H1 (cell line): ENCODE data around the gene TFF3. TPM values are rescaled to one million over a fixed set of nuclear protein-coding genes. Genes with fewer than 3 reads are reported as not detected.
A peak's percentile ranks its signal among the peaks of the same experiment; 100 is the strongest.

ENCODE experiments used
- CTCF ChIA-PET: fragments of 300-600 bp; sonication (Branson Sonifier 250); formaldehyde crosslinking; loops from one replicate; lab custom pipeline; 2021; ENCODE audit not compliant: partially characterized antibody; lab: Charles Lee
- POLR2A ChIA-PET: fragments of 300-600 bp; sonication (Branson Sonifier 250); formaldehyde crosslinking; loops from one replicate; lab custom pipeline; 2021; ENCODE audit warnings: inconsistent platforms; ENCODE audit not compliant: partially characterized antibody; lab: Charles Lee
- DNase-seq, 2 experiments: peaks; one replicate each; pipeline versions ENCODE4 v3.0.0 to v3.0.0-alpha.2; 2010 to 2022; ENCODE audit warnings: low spot score in 2 of 2, low read depth in 1 of 2, mixed read lengths in 1 of 2
- FAIRE-seq: peaks from 2 replicates; lab custom pipeline; 2011; peaks lifted over from hg19 to GRCh38; lab: Jason Lieb, UNC
- H2AFZ ChIP-seq: 2 replicates; pipeline ENCODE4 v1.8.1; 2012; ENCODE audit warnings: low read length, inconsistent platforms
- H2AK5ac ChIP-seq: 2 replicates; pipeline ENCODE4 v1.6.1; 2013; ENCODE audit warnings: low read depth, low read length
- H2BK120ac ChIP-seq: replicated peaks from 2 replicates; pipeline ENCODE3; 2013; ENCODE audit warnings: low read depth, low read length, inconsistent platforms
- H2BK12ac ChIP-seq: 2 replicates; pipeline ENCODE4 v1.6.1; 2013; ENCODE audit warnings: low read depth, low read length
- H2BK15ac ChIP-seq: 2 replicates; pipeline ENCODE4 v1.6.1; 2013; ENCODE audit warnings: low read length
- H2BK20ac ChIP-seq: 2 replicates; pipeline ENCODE4 v1.6.1; 2013; ENCODE audit warnings: low read length
- H2BK5ac ChIP-seq: 2 replicates; pipeline ENCODE4 v1.6.1; 2013; ENCODE audit warnings: low read depth, low read length
- H3K14ac ChIP-seq: 2 replicates; pipeline ENCODE4 v1.6.1; 2013; ENCODE audit warnings: inconsistent platforms; ENCODE audit not compliant: insufficient read length
- H3K18ac ChIP-seq: 2 replicates; pipeline ENCODE4 v1.6.1; 2013; ENCODE audit warnings: low read length; ENCODE audit errors: extremely low read depth
- H3K23ac ChIP-seq: 2 replicates; pipeline ENCODE4 v1.6.1; 2013; ENCODE audit warnings: inconsistent platforms; ENCODE audit not compliant: insufficient read length
- H3K23me2 ChIP-seq: 2 replicates; pipeline ENCODE4 v1.6.1; 2013; ENCODE audit warnings: low read depth, low read length
- H3K27ac ChIP-seq: 2 replicates; pipeline ENCODE4 v1.6.1; 2011; ENCODE audit warnings: low read depth, low read length, inconsistent platforms
- H3K27me3 ChIP-seq, 4 experiments: replicated peaks in 1 of 4; 1 replicate in 1 of 4; 2 replicates in 3 of 4; pipeline versions ENCODE4 v1.6.1 to v1.8.1; 2011 to 2013; ENCODE audit warnings: low read length in 3 of 4, mild to moderate bottlenecking in 3 of 4, inconsistent platforms in 2 of 4, mixed read lengths in 2 of 4, moderate library complexity in 1 of 4; ENCODE audit not compliant: control insufficient read depth in 3 of 4, insufficient read depth in 3 of 4; ENCODE audit errors: extremely low read depth in 1 of 4
- H3K36me3 ChIP-seq, 4 experiments: 2 replicates each; pipeline versions ENCODE4 v1.6.1 to v1.8.1; 2011 to 2013; ENCODE audit warnings: mild to moderate bottlenecking in 4 of 4, low read length in 3 of 4, moderate library complexity in 2 of 4, control low read depth in 1 of 4, inconsistent platforms in 1 of 4; ENCODE audit not compliant: insufficient read depth in 4 of 4, control insufficient read depth in 2 of 4
- H3K4ac ChIP-seq: replicated peaks from 2 replicates; pipeline ENCODE3; 2013; ENCODE audit warnings: low read length, low read depth, mixed read lengths, inconsistent platforms; ENCODE audit not compliant: insufficient read length
- H3K4me1 ChIP-seq, 4 experiments: replicated peaks in 1 of 4; 1 replicate in 1 of 4; 2 replicates in 3 of 4; pipeline versions ENCODE4 v1.6.1 to v1.8.1; 2011 to 2013; ENCODE audit warnings: low read length in 3 of 4, inconsistent platforms in 2 of 4, mixed read lengths in 1 of 4; ENCODE audit not compliant: insufficient read depth in 4 of 4, control insufficient read depth in 3 of 4
- H3K4me2 ChIP-seq, 2 experiments: 2 replicates each; pipeline versions ENCODE4 v1.6.1 to v1.8.1; 2011 to 2013; ENCODE audit warnings: low read depth in 2 of 2, low read length in 2 of 2, control low read depth in 1 of 2, inconsistent platforms in 1 of 2, mild to moderate bottlenecking in 1 of 2; ENCODE audit not compliant: insufficient read depth in 1 of 2
- H3K4me3 ChIP-seq, 4 experiments: fragments of 200-600, 300-600 bp in 1 of 4; sonication (generic), shearing (Covaris generic), sonication (Bioruptor Twin) in 1 of 4; 2 replicates each; pipeline versions ENCODE4 v1.5.1 to v1.8.1; 2011 to 2016; ENCODE audit warnings: low read length in 4 of 4, low read depth in 3 of 4, control low read depth in 2 of 4, inconsistent platforms in 2 of 4, mild to moderate bottlenecking in 2 of 4, mixed read lengths in 1 of 4, moderate library complexity in 1 of 4; ENCODE audit not compliant: insufficient read depth in 2 of 4; ENCODE audit errors: extremely low read depth in 1 of 4
- H3K56ac ChIP-seq: replicated peaks from 2 replicates; pipeline ENCODE3; 2013; ENCODE audit warnings: low read depth, mild to moderate bottlenecking, mixed read lengths, low read length, inconsistent platforms; ENCODE audit not compliant: insufficient read length
- H3K79me1 ChIP-seq: 2 replicates; pipeline ENCODE4 v1.6.1; 2013; ENCODE audit warnings: low read depth, low read length, control low read depth
- H3K79me2 ChIP-seq, 2 experiments: 2 replicates each; pipeline versions ENCODE4 v1.6.1 to v1.8.1; 2012 to 2013; ENCODE audit warnings: low read length in 2 of 2, mild to moderate bottlenecking in 2 of 2, inconsistent platforms in 1 of 2; ENCODE audit not compliant: insufficient read depth in 2 of 2, control insufficient read depth in 1 of 2
- H3K9ac ChIP-seq, 4 experiments: replicated peaks in 1 of 4; 1 replicate in 1 of 4; 2 replicates in 3 of 4; pipeline versions ENCODE4 v1.6.1 to v1.8.1; 2011 to 2013; ENCODE audit warnings: low read depth in 3 of 4, low read length in 3 of 4, control low read depth in 2 of 4, mild to moderate bottlenecking in 2 of 4, moderate library complexity in 2 of 4, inconsistent platforms in 1 of 4; ENCODE audit errors: extremely low read depth in 1 of 4
- H3K9me3 ChIP-seq, 2 experiments: 2 replicates each; pipeline versions ENCODE4 v1.6.1 to v1.8.1; 2012 to 2013; ENCODE audit warnings: mild to moderate bottlenecking in 2 of 2, moderate library complexity in 2 of 2, control low read depth in 1 of 2, inconsistent platforms in 1 of 2, low read depth in 1 of 2, low read length in 1 of 2, mixed read lengths in 1 of 2; ENCODE audit not compliant: insufficient read depth in 2 of 2
- H4K20me1 ChIP-seq, 2 experiments: replicated peaks in 1 of 2; 2 replicates each; pipeline versions ENCODE3 to v1.8.1; 2011 to 2013; ENCODE audit warnings: inconsistent platforms in 2 of 2, low read length in 2 of 2, mild to moderate bottlenecking in 1 of 2; ENCODE audit not compliant: insufficient read depth in 2 of 2, control insufficient read depth in 1 of 2
- H4K5ac ChIP-seq: 2 replicates; pipeline ENCODE4 v1.6.1; 2013; ENCODE audit warnings: low read length, low read depth, mixed read lengths, inconsistent platforms; ENCODE audit not compliant: insufficient read length
- H4K8ac ChIP-seq: 2 replicates; pipeline ENCODE4 v1.8.0; 2013; ENCODE audit warnings: mild to moderate bottlenecking, moderate library complexity, low read length, inconsistent platforms; ENCODE audit not compliant: insufficient read depth; ENCODE audit errors: extremely low read depth
- H4K91ac ChIP-seq: replicated peaks from 2 replicates; pipeline ENCODE3; 2013; ENCODE audit warnings: low read length, mixed read lengths, inconsistent platforms; ENCODE audit not compliant: insufficient read length
- ASH2L ChIP-seq: fragments of 200-600, 300-600 bp; sonication (generic); IDR thresholded peaks from one replicate; pipeline ENCODE4 v1.7.1; 2017; ENCODE audit warnings: low read length
- EP300 ChIP-seq, 2 experiments: IDR thresholded peaks; 1 replicate in 1 of 2; 2 replicates in 1 of 2; pipeline ENCODE4 v1.6.1; 2011 to 2012; ENCODE audit warnings: low read depth in 2 of 2, low read length in 2 of 2, mild to moderate bottlenecking in 2 of 2, borderline replicate concordance in 1 of 2, inconsistent platforms in 1 of 2, moderate library complexity in 1 of 2
- FOSL1 ChIP-seq: IDR thresholded peaks from 2 replicates; pipeline ENCODE4 v1.6.1; 2011; ENCODE audit warnings: mild to moderate bottlenecking, low read depth, low read length, moderate library complexity; ENCODE audit not compliant: insufficient read depth
- JUN ChIP-seq: IDR thresholded peaks from 2 replicates; pipeline ENCODE4 v1.6.1; 2011; ENCODE audit warnings: low read depth, mild to moderate bottlenecking, improper control_type of control experiment, low read length
- KDM1A ChIP-seq: fragments of 200-600, 300-600 bp; sonication (generic); IDR thresholded peaks from 2 replicates; pipeline ENCODE4 v1.7.1; 2016; ENCODE audit warnings: mild to moderate bottlenecking, low read length, borderline replicate concordance
- POLR2AphosphoS5 ChIP-seq: IDR thresholded peaks from 2 replicates; pipeline ENCODE4 v1.6.1; 2011; ENCODE audit warnings: low read depth, low read length
- POU5F1 ChIP-seq: IDR thresholded peaks from 2 replicates; pipeline ENCODE4 v1.6.1; 2011; ENCODE audit warnings: low read depth, mild to moderate bottlenecking, low read length, moderate library complexity
- SIRT6 ChIP-seq: IDR thresholded peaks from one replicate; pipeline ENCODE4 v1.7.1; 2012; ENCODE audit warnings: low read length, inconsistent platforms
- SIX5 ChIP-seq: IDR thresholded peaks from 2 replicates; pipeline ENCODE4 v1.6.1; 2011; ENCODE audit warnings: mild to moderate bottlenecking, low read depth, low read length
- TBP ChIP-seq: IDR thresholded peaks from 2 replicates; pipeline ENCODE4 v1.6.1; 2011; ENCODE audit warnings: low read depth, low read length, improper control_type of control experiment
- TEAD4 ChIP-seq: IDR thresholded peaks from 2 replicates; pipeline ENCODE4 v1.6.1; 2012; ENCODE audit warnings: low read depth, low read length, inconsistent platforms, mixed read lengths
- YY1 ChIP-seq: IDR thresholded peaks from 2 replicates; pipeline ENCODE4 v1.6.1; 2011; ENCODE audit warnings: low read depth, mild to moderate bottlenecking, low read length
- WGBS, 2 experiments: shearing (Covaris generic) in 1 of 2; methylation state at CpG; one replicate each; pipeline versions ENCODE4 v1.1.6 to v1.1.7; 2013 to 2015; ENCODE audit warnings: low lambda C conversion rate in 2 of 2, mixed read lengths in 2 of 2, inconsistent platforms in 1 of 2, low coverage in 1 of 2, missing lambda C conversion rate in 1 of 2; ENCODE audit not compliant: insufficient replicate concordance in 2 of 2, insufficient coverage in 1 of 2, insufficient read length in 1 of 2; ENCODE audit errors: extremely low coverage in 1 of 2, missing lambda C conversion rate in 1 of 2; 5-methylcytosine and 5-hydroxymethylcytosine counted together
- polyA plus RNA-seq, 7 experiments: library from polyadenylated mRNA; depleted of rRNA in 3 of 7; stranded (reverse) in 5 of 7; unstranded in 2 of 7; fragments of >200 nt in 5 of 7; fragments of 200-250 nt in 2 of 7; gene quantifications; 1 replicate in 5 of 7; 2 replicates in 1 of 7; 4 replicates in 1 of 7; pipeline versions ENCODE4 v1.2.1 to v1.2.3, GENCODE V29; 2011 to 2013; ENCODE audit warnings: missing spikeins in 2 of 7, mixed read lengths in 2 of 7
- total RNA-seq: library from RNA; stranded (reverse); fragmentation: NEBNext Ultra II Directional; extraction: Animal tissue kit (Norgen Biotek cat#: 25700); gene quantifications from 2 replicates; pipeline ENCODE4 v1.2.1, GENCODE V29; 2021
- TF ChIP-seq, protein P1 (sequence below): IDR thresholded peaks from 2 replicates; pipeline ENCODE4 v1.6.1; 2012; ENCODE audit warnings: inconsistent platforms

The TFF3 gene
- total and polyA plus RNA-seq, 2 of the 8 experiments (the other 6 are each of a cell fraction or from before 2014, with no cell fraction given), result 1.7 to 6.7 TPM

- H4K91ac ChIP-seq, result no peak overlapping the region
- H3K4me3 ChIP-seq, result peak overlapping the region in 2 of 4 experiments; percentile 6 to 32; a peak in 3 of 8 replicates
- H2BK120ac ChIP-seq, result peak overlapping the region; percentile 94
- H3K4me1 ChIP-seq, result peaks cover 0 to 9% (median 4%) of the 10 kb centered on the region in 4 experiments; a peak in 5 of 7 replicates
- peak overlapping the region; percentile 55; the same call in 1 of the 2 replicates for H3K27ac ChIP-seq
- no peaks in the 10 kb centered on the region for H4K20me1 ChIP-seq
- H2BK15ac ChIP-seq, result no peak overlapping the region
- H2AK5ac ChIP-seq, result no peak overlapping the region
- no peak overlapping the region for H3K56ac ChIP-seq
- H2BK12ac ChIP-seq, result 0 out of 2 replicates have a peak overlapping the region, but pooled peaks have one; percentile 68
- 0 out of 2 replicates have a peak overlapping the region, but pooled peaks have one; percentile 25 for H2BK20ac ChIP-seq
- peak overlapping the region; percentile 44 to 56; a peak in 3 of 4 replicates for H3K4me2 ChIP-seq
- H3K4ac ChIP-seq, result peak overlapping the region; percentile 5
- DNase-seq (peak; percentile 25 to 66), FAIRE-seq (peak; percentile 96)
- no peak overlapping the region for H4K8ac ChIP-seq
- no peaks in the 10 kb centered on the region for H3K27me3 ChIP-seq
- CTCF ChIA-PET, result interaction anchor here (0.6 to 11.6 kb wide), 6 partner anchors 11 to 93 kb away, joined by 3 to 137 read pairs (median 11); partner anchors contain the start of gene TFF3
- H4K5ac ChIP-seq, result no peak overlapping the region
- WGBS, 2 experiments, result 22% methylated on average over 10 of the region's 10 CpGs; no CpG with 5 or more reads in 1 of the 2 experiments
- no peaks in the 10 kb centered on the region for H3K79me1 ChIP-seq
- peak overlapping the region in 1 of 4 experiments; percentile 16; a peak in 1 of 7 replicates for H3K9ac ChIP-seq
- POLR2A ChIA-PET, result interaction anchor here (0.7 to 1.1 kb wide), 2 partner anchors 11 to 21 kb away, joined by 3 read pairs; partner anchors contain the start of gene TFF3
- no peak overlapping the region for H3K14ac ChIP-seq
- H2BK5ac ChIP-seq, result peak overlapping the region; percentile 60; the same call in 1 of the 2 replicates
- peaks cover 3% of the 10 kb centered on the region in 2 experiments; a peak in 2 of 4 replicates for H3K9me3 ChIP-seq
- H3K23ac ChIP-seq, result no peak overlapping the region
- peak overlapping the region; percentile 73; the same call in 1 of the 2 replicates for H2AFZ ChIP-seq
- no peaks in the 10 kb centered on the region for H3K79me2 ChIP-seq
- no peaks in the 10 kb centered on the region for H3K23me2 ChIP-seq
- H3K18ac ChIP-seq, result no peak overlapping the region
- no peaks in the 10 kb centered on the region for H3K36me3 ChIP-seq
- 0 out of 2 replicates have a peak, but pooled peaks have one; percentile 8 for TF ChIP-seq YY1
- TF ChIP-seq TEAD4, result peak; percentile 59
- no peak for TF ChIP-seq SIRT6
- TF ChIP-seq POLR2AphosphoS5, result peak; percentile 52; the same call in 1 of the 2 replicates
- TF ChIP-seq TBP, result 0 out of 2 replicates have a peak, but pooled peaks have one; percentile 17
- TF ChIP-seq, protein P1, sequence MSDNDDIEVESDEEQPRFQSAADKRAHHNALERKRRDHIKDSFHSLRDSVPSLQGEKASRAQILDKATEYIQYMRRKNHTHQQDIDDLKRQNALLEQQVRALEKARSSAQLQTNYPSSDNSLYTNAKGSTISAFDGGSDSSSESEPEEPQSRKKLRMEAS, result peak; percentile 18; the same call in 1 of the 2 replicates
- TF ChIP-seq JUN, result no peak
- TF ChIP-seq POU5F1, result 0 out of 2 replicates have a peak, but pooled peaks have one; percentile 7
- TF ChIP-seq EP300 (IDR thresholded peaks at IDR 0.05; ENCODE audit: borderline replicate concordance in 1 of 2, low read depth in 2 of 2, low read length in 2 of 2), result no peak
- no peak for TF ChIP-seq FOSL1
- TF ChIP-seq SIX5, result no peak
- no peak for TF ChIP-seq KDM1A
- peak; percentile 41 for TF ChIP-seq ASH2L
Observed at GRCh38 chr21:42336054-42336453, 20.8 kb upstream of the TFF3 start.
